ACHN (cell line): ENCODE results near the gene STK38L.
"Not testable (repeated sequence)": the region's sequence is repeated elsewhere in the genome, so short reads cannot be mapped to it uniquely, and the experiment has no call there.

Experiments used
- DNase-seq: peaks from one replicate; pipeline ENCODE4 v3.0.0-alpha.2; 2015
- in situ Hi-C: cut with HindIII; loops from 2 replicates; pipeline ENCODE4 v1.10.0; 2017; ENCODE audit warnings: low sequenced_read_pairs, low pct_ligation_motif_present, low pct_unique_long_range_greater_than_20kb

Gene STK38L

DNA sequence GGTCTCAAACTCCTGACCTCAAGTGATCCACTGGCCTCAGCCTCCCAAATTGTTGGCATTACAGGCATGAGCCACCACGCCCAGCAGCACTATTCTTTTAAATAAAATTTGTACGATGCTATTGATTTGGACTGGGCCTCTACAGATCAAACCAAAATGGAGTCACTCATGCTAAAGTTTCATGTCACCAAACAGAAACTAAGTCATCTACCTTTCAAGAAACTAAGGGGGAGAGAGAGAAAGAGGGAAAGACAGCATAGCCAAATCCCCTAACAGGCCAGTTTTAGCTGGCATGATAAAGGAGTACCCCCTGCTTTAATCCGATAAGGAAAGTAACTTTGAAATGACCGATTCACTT is 23.1 kb upstream of the STK38L start:
- no peak for DNase-seq
- in situ Hi-C loops: no loop called here

GRCh38 chr12:27221625-27222387 is 22.3 kb upstream of the STK38L start:
- DNase-seq: no peak
- in situ Hi-C loops: no loop called here

GRCh38 chr12:27226407-27226929 is 17.6 kb upstream of the STK38L start:
- in situ Hi-C loops: no loop called here
- no peak for DNase-seq

- in situ Hi-C loops: no loop called here
- DNase-seq: no peak
Measured at GRCh38 chr12:27229367-27229766, 14.7 kb upstream of the STK38L start.

DNA sequence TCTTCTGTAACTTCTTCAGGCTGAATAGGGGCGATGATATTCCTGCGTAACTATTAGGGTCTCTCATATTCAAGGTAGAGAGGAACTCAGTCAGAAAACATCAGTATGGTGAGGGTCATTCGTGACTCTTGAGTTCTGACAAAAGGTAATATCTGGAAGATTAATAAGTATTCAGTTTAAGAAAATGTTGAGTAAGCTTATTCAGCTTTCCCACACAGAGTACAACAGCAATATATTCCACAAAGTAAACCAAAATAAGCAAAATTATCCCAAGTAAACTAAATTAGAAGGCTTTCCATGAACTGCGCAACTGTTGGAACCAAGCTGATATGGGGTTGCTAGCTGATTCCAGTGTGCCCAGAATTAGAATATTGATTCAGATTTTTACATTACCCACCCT is 12.7 kb upstream of the STK38L start:
- in situ Hi-C loops, DNase-seq: not testable (repeated sequence)

DNA sequence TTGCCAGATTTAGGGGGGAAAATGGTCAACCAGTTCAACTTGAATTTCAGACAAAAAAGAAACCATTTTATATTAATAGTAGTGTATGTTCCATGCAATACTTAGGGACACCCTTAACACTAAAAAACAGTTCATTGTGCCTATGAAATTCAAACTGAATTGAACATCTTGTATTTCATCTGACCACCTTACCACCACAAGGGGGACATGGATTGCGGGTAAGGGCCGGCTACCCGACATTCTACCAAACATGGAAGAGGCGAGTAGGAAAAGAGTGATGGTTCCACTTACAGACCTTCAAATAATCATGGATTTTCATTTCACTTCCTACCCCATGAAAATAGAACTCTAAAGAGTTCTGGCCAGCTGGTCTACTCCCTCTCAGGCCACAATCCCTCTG is 10.3 kb upstream of the STK38L start:
- DNase-seq: no peak
- in situ Hi-C loops: no loop called here

GRCh38 chr12:27236498-27236897 is 7.6 kb upstream of the STK38L start:
- DNase-seq: peak; percentile 15

DNA sequence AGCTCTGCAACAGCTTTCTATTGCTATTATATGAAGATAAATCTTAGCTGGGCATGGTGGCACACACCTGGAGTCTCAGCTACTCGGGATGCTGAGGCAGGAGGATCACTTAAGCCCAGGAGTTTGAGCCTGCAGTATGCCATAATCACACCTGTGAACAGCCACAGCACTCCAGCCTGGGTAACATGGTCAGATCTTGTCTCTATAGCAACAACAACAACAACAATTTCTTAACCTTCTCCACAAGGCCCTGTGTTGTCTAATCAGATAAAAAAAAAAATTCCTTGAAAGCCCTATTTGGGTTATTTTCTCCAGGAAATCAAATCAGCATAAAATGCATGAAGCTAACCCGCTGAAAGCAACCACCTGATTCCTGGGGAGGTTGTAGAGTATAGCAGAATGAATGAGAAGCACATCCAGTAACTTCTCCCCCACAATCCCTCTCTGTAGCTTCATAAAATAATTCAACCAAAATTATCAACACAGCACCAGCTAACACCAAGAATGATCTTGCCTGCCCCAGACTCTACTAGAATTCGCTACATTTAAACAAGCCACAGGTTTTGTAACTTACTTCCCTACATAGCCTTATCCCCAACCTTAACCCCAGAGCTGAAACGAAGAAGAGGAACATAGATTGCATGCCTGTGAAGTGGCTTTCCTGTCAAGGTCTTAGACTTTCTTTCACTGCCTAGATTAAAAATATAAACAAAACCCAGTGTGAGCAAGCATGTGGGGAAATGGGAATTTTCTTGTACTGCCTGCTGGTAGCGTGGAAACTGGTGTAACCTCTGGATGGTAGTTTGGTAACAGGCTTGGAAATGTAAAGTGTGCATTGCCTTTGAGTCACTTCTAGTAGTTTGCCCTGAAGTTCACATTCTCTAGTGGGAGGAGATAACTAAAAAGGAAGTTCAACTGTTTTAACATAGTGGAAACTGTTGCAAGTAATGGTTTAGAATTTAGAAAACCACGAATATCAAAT is 6.0 kb upstream of the STK38L start:
- in situ Hi-C loops: no loop called here
- no peak for DNase-seq

More at GRCh38 chr12:27236498-27236897, 7.6 kb upstream of the STK38L start:
- in situ Hi-C loops: no loop called here

- in situ Hi-C loops: no loop called here
- DNase-seq: no peak
Measured at GRCh38 chr12:27243006-27243405, 1.1 kb upstream of the STK38L start.

DNA sequence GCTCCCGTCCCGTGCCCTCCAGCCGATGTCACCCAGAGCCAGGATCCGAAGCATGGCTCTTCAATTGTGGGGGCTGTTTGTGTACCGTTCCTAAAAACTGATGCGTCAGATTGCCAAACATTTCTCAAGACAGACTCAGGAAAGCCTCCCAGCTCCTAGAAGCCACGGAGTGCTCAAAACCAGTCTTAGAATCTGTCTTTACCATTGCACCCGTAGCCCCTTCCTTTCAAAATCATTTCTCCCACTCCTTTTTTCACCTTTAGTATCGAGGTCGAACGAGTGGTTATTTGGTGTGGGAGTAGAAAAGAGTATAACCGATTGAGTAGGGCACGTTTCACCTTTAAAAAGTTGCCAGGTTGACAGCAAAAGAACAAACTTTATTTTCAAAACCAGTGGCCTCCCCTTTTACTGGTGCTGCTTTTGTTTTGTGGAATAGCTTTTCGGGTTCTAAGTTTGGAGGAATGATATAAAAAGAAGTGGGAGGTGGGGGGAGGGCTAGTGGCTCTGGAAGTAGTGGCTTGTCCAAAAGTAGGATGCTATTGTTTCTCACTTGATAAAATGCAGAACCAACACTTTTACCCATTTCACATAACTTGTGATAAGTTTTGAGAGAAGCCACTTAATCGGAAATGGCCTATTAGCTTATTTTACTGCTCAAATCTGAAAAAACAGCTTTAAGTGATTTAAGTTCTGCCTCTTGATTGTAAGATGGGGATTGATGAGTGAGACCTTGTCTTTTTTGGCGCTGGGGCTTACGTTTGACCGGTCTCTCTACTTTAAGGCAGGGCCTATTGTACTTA is 803 bp downstream of the STK38L start:
- in situ Hi-C loops: no loop called here
- peak; percentile 22 for DNase-seq

GRCh38 chr12:27246141-27246540 is 2.1 kb downstream of the STK38L start:
- DNase-seq: no peak
- in situ Hi-C loops: no loop called here

GRCh38 chr12:27246774-27247173 is 2.7 kb downstream of the STK38L start:
- in situ Hi-C loops: no loop called here
- no peak for DNase-seq

DNA sequence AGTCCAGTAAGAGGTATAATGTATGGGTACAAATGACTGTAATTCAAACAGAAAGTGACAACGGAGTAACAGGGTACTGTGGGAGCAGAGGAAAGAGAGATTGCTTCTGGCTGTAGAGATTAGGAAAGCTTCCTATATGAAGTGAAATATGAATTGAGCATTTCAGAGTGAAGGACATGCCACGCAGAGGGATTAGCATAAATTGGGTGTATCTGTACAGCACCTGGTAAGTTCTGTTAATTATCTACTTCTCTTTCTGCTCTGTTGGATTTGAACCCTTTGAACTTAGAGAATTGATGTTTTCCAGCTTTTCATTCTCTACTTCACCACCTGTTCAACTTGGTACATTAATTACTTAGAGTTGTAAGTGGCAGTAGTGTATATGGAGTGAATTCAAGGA is 8.8 kb downstream of the STK38L start:
- DNase-seq: no peak
- in situ Hi-C loops: no loop called here

DNA sequence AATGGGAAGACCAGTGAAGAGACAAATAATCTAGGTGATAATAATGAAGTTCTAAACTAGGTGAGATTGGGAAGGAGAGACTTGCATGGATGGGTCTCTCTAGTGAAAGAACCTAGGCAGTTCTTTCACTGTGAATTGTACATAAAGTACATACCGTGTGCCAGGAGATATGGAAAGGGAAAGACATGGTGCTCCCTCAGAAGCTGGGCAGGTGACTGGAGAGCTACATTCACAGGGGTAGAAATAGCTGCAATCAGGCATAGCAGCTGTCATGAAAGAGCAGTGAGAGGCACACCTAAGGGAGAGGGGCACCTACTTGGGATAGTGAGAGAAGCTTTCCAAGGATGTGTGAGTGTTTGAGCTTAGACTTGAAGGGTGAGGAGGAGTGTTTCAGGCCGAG is 9.3 kb downstream of the STK38L start:
- DNase-seq: no peak
- in situ Hi-C loops: no loop called here

GRCh38 chr12:27255806-27256205 is 11.7 kb downstream of the STK38L start:
- no peak for DNase-seq
- in situ Hi-C loops: no loop called here

DNA sequence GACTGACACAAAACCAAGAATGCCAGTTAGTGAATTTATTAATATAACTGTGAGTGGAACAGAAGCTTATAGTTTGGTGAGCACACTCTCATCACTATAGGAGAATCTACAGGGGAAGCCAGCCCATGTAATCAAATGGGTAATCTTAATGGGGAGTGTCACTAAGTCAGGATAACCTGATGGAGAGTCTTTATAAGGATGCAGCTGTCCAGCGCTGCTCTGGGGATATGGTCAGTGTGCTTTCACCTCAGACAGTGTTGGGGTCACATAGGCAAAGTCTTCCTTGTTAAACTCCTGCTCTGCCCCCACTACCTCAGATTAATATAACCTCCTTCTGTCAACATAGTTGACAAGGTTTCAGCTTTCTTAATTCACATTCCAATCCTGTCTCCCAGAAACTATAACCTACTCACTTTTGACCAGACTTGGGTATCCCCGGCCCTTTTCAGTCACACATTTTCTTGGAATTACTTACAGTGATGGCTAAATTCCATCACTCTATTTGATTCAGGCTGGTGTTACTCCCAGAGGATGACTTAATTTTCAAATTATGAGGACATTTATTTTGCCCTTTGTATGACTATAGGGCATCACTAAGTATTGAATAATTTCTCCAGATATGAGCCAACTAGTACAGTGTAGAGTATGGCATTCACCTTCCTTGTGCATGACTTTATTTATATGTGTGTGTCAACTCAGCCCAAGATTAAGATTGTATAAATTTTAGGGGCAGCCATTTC is 13.2 kb downstream of the STK38L start:
- DNase-seq: no peak
- in situ Hi-C loops: no loop called here

DNA sequence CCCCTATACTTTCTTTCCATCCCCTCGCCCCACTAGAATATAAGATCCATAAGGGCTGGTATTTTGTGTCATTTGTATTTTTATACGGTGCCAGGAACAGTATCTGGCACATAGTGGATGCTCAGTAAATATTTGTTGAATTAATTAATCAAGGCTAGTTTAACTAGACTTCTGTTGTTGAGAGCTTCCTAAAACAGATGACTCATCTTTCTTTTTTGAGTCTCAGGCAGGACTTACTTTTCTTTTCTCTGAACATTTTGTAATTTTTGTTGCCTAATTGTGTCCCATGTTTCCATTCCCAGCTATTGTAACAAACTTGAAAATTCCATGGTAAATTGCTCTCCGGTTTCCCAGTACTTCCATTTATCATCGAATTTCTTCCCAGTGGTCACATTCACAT is 16.7 kb downstream of the STK38L start:
- DNase-seq: no peak
- in situ Hi-C loops: no loop called here

DNA sequence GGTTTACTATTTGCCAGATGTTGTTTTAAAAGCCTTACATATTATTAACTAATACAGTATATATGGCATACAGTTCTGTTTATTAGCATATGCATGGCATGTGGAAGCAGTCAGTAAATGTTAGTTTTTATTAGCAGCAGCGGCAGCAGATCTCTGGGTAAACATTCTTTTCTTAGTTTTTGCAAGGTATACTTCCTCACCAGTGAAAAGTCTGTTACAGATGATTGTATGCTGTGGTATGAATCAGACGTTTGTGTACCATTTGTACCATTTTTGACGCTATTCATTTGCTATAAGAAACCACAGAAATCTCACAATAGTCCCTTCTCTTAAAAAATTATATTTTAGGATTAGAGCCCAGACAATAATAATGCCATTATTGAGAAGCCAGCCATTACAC is 17.8 kb downstream of the STK38L start:
- in situ Hi-C loops: no loop called here
- DNase-seq: no peak
